HG03064 (cell line): ENCODE results near the gene TIMM13.

Source experiments
- ATAC-seq: cut with Tn5 transposase; IDR thresholded peaks from one replicate; pipeline ENCODE4 v1.9.1; 2021; ENCODE audit warnings: low read depth; ENCODE audit not compliant: unreplicated experiment

The TIMM13 gene

DNA sequence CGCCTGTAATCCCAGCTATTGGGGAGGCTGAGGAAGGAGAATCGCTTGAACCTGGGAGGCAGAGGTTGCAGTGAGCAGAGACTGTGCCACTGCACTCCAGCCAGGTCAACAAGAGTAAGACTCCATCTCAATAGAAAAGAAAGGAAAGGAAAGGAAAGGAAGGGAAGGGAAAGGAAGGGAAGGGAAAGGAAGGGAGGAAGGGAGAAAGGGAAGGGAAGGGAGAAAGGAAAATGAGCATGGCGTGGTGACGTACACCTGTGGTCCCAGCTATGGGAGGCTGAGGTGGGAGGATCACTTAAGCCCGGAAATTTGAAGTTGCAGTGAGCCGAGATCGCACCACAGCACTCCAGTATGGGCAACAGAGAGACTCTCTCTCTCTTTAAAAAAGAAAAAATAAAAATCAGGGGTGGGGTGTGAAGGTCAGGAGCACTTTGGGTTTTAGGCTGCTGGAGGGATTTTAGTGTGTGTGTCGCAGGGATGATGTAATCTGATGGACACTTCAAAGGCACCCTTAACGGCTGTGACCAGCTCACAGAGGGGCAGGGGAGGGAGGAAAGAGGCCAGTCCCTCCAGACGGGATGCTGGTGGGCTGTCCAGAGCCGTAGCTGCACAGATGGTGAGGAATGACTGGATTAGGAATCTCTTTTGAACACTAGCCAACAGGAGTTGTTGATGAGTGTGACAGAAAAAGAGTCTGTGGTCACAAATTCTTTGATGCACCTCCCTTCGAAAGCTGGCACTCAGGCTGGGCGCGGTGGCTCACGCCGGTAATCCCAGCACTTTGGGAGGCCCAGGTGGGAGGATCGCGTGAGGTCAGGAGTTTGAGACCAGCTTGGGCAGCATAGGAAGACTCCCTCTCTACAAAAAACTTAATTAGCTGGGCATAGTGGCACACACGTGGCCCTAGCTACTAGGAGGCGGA lies 39.8 kb downstream of the TIMM13 start:
- no peak for ATAC-seq

DNA sequence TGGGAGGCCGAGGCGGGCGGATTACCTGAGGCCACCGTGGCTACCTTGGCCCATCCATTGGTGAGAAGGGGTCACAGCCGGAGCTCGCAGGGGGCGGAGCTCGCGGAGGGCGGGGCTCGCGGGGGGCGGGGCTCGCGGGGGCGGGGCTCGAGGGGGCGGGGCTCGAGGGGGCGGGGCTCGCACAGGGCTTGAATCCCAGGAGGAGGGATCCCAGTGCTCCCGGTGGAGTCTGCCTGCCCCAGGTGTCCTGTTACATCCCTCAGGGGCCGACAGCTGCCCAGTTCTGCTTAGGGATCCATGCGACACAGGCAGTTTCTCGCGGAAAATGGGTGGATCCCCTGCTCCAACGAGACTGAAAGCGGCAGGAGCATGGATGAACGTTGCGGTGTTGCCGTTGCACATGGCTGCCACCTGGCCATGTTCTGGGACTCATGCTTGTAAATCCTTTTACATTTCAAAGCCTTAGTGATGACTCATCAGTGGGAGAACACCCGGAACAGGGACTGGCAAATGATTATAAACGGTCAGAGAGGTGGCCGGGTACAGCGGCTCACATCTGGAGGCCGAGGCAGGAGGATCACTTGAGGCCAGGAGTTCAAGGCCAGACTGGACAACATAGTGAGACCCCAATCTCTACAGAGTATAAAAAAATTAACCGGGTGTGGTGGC lies 42.2 kb downstream of the TIMM13 start:
- no peak for ATAC-seq

DNA sequence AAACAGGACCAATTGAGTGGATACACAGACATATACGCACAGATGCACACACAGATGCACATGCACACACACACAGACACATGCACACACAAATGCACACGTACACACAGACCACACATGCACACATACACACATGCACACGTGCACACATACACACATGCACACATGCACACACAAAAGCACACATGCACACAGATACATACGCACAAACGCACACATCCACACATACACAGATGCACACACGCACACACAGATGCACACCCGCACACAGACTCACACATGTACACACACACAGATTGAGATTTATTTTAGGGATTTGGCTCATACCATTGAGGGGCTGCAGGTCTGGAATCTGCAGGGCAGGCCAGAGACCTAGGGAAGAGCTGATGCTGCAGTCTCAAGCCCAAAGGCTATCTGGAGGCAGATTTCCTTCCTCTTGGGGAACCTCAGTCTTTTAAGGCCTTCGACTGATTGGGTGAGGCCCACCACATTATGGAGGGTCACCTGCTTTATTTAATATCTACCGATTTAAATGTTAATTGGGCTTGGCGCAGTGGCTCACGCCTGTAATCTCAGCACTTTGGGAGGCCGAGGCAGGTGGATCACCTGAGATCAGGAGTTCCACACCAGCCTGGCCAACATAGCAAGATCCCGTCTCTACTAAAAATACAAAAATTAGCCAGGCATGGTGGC lies 44.7 kb downstream of the TIMM13 start:
- no peak for ATAC-seq

DNA sequence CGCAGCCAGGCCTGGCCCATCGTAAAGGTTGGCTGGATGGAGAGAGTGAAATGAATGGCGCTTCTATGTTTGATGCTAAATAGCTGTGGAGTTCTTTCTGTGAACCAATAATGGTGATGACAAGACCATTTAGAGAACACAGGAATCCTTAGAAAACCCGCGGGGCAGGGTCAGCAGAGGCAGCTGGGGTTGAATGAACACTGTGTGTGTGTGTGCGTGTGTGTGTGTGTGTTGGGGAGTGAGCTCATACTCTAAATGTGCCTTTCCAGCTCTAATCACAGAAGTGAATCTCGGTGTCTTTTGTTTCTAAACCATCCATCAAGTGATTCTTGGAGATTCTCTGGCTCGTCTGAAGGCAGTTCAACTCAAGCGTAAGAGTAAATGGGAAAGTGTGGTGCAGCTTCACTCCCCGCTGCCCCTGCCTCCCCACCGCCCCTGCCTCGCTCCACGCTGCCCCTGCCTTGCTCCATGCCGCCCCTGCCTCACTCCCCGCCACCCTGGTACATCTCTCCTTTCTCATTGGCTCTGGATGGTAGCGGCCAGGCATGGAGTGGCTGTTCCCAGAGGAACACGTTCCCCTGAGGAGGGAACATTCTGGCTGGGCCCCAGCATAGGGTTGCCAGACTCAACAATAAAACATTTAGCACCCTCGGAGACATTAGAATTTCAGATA lies 46.1 kb downstream of the TIMM13 start:
- ATAC-seq: no peak

DNA sequence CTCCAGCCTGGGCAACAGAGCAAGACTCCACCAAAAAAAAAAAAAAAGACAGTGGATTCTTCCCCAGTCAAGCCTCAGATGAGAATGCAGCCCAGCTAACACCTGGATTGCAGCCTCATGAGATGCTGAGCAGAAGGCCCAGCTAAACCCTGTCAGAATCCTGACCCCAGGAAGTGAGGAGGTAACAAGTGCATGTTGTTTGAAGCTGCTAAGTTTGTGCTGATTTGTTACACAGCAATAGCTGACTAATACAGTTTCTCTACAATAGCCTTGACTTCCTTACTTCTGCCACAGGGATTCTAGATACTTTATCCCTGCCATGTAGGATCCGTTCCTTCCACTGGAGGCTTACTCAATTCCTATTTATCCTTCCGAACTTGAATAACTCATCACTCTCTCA lies 46.8 kb downstream of the TIMM13 start:
- no peak for ATAC-seq

DNA sequence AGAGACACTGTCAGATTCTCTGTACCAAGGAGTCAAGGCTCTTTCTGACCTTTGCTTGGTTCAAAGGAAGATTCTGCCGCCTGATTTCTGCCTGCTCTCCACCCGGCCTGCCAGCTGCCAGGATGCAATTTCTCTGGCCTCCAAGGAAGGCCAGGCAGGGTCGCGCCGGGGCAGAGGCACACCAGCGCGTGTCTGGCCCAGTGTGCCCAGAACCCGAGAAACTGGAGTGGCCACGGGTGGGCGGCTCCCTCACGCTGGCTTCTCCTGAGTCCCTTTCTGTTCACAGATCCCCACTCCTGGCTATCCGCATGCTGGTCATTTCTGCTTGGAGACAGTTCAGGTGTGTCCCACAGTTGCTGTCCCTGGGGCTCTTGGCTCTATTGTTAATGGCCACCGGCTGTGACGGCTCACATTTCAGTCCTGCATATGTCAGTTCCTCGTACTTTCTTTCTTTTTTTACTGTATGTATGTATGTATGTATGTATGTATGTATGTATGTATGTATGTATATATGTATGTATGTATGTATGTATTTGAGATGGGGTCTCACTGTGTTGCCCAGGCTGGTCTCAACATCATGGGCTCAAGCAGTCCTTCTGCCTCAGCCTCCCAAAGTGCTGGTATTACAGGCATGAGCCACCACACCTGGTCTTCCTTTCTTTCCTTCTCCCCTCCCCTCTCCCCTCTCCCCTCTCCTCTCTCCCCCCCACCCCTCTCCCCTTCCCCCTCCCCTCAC lies 50.4 kb downstream of the TIMM13 start:
- ATAC-seq: no peak
